Middle frontal gyrus (tissue), 1 donor: Measurements from ENCODE around the gene NAGS.
"Not testable (repeated sequence)": the region's sequence is repeated elsewhere in the genome, so short reads cannot be mapped to it uniquely, and the experiment has no call there.

Source experiments
- DNase-seq: peaks from one replicate; pipeline ENCODE4 v3.0.0-alpha.2; 2015; ENCODE audit warnings: low spot score; ENCODE audit errors: extremely low spot score

Gene NAGS

GRCh38 chr17:44006598-44007345 is 2.4 kb downstream of the NAGS start:
- peak; percentile 17 for DNase-seq

GRCh38 chr17:44007346-44008204 is 3.2 kb downstream of the NAGS start:
- DNase-seq: no peak

- no peak for DNase-seq
Observed at GRCh38 chr17:44008205-44008909, 3.9 kb downstream of the NAGS start.

- DNase-seq: no peak
Observed at GRCh38 chr17:44010966-44011647, 6.7 kb downstream of the NAGS start.

- DNase-seq: no peak
Observed at GRCh38 chr17:44011876-44012275, 7.5 kb downstream of the NAGS start.

- DNase-seq: no peak
Observed at GRCh38 chr17:44012391-44012790, 8.0 kb downstream of the NAGS start.

- DNase-seq: no peak
Observed at GRCh38 chr17:44012874-44013273, 8.5 kb downstream of the NAGS start.

GRCh38 chr17:44014133-44014436 is 9.7 kb downstream of the NAGS start:
- DNase-seq: no peak

- DNase-seq: peak; percentile 83
Observed at GRCh38 chr17:44014437-44015172, 10.2 kb downstream of the NAGS start, which contains the start of gene TMEM101. TMEM101 (minus strand) TSS chr17:44014963; CDS start chr17:44014952, 11 bp downstream.

GRCh38 chr17:44021227-44021626 is 16.8 kb downstream of the NAGS start:
- DNase-seq: not testable (repeated sequence)

- no peak for DNase-seq
Observed at GRCh38 chr17:44022246-44022645, 17.8 kb downstream of the NAGS start.

GRCh38 chr17:44023545-44024270 is 19.3 kb downstream of the NAGS start:
- no peak for DNase-seq

GRCh38 chr17:44024271-44024663 is 19.8 kb downstream of the NAGS start:
- no peak for DNase-seq

- DNase-seq: no peak
Observed at GRCh38 chr17:44024853-44025252, 20.4 kb downstream of the NAGS start.

GRCh38 chr17:44029736-44030135 is 25.3 kb downstream of the NAGS start:
- no peak for DNase-seq

- DNase-seq: no peak
Observed at GRCh38 chr17:44030482-44030881, 26.1 kb downstream of the NAGS start.

GRCh38 chr17:44033861-44034408 is 29.5 kb downstream of the NAGS start:
- no peak for DNase-seq

GRCh38 chr17:44034688-44035087 is 30.3 kb downstream of the NAGS start:
- not testable (repeated sequence) for DNase-seq

GRCh38 chr17:44037471-44037870 is 33.0 kb downstream of the NAGS start:
- DNase-seq: no peak

- DNase-seq: no peak
Observed at GRCh38 chr17:44038604-44039011, 34.2 kb downstream of the NAGS start.
